Adrenal gland (tissue), 19 donors: Measurements from ENCODE around the gene RDH14. TPM values are rescaled to one million over a fixed set of nuclear protein-coding genes. Genes with fewer than 3 reads are reported as not detected.

Experiments used
- DNase-seq, 7 donors: peaks; one replicate each; pipeline ENCODE4 v3.0.0-alpha.2; 2019 to 2020
- H3K27ac ChIP-seq, 5 donors: fragments of 200-600 bp; sonication (generic) in 4 of 5; 1 replicate in 3 of 5; 2 replicates in 2 of 5; pipeline versions ENCODE4 v1.5.1 to v1.8.0; 2016 to 2020; ENCODE audit warnings: mild to moderate bottlenecking in 1 of 5
- H3K27me3 ChIP-seq: fragments of 200-600 bp; 2 replicates; pipeline ENCODE4 v1.8.0; 2021
- H3K36me3 ChIP-seq, 2 donors: fragments of 200-600 bp; replicated peaks in 1 of 2; 1 replicate in 1 of 2; 2 replicates in 1 of 2; pipeline versions ENCODE4 v1.5.1 to v1.8.0; 2018 to 2022
- H3K4me1 ChIP-seq, 2 donors: fragments of 200-600 bp; replicated peaks in 1 of 2; 1 replicate in 1 of 2; 2 replicates in 1 of 2; pipeline versions ENCODE4 v1.5.1 to v1.8.0; 2018 to 2021
- H3K4me3 ChIP-seq, 4 donors: fragments of 200-600 bp; sonication (generic) in 3 of 4; one replicate each; pipeline ENCODE4 v1.5.1; 2016 to 2018
- H3K9me3 ChIP-seq, 3 donors: fragments of 200-600 bp; sonication (generic) in 1 of 3; replicated peaks in 1 of 3; 1 replicate in 2 of 3; 2 replicates in 1 of 3; pipeline versions ENCODE4 v1.5.1 to v1.8.0; 2016 to 2021
- POLR2A ChIP-seq, 2 donors: fragments of 450-650 bp; IDR thresholded peaks; one replicate each; pipeline ENCODE4 v1.6.1; 2017; ENCODE audit warnings: antibody characterized with exemption in 2 of 2, mild to moderate bottlenecking in 2 of 2, moderate library complexity in 1 of 2
- WGBS, 4 donors: extraction: QIAGEN DNeasy Blood & Tissue Kit in 2 of 4; methylation state at CpG; one replicate each; pipeline versions ENCODE4 v1.1.5 to v1.1.7; 2013 to 2017; 5-methylcytosine and 5-hydroxymethylcytosine counted together
- intact Hi-C, 2 donors: fragments of 100-400 bp; cut with DNase I; formaldehyde crosslinking; loops; one replicate each; pipeline versions ENCODE4 v1.14.1 to v1.15.0; 2022 to 2023
- long read RNA-seq, 10 donors: library from polyadenylated mRNA in 3 of 10; unstranded in 2 of 10; stranded (forward) in 1 of 10; transcript quantifications; one replicate each; pipeline ENCODE4 v2.0.0 and lab custom pipeline, GENCODE V29; 2021 to 2026
- polyA plus RNA-seq, 3 donors: library from polyadenylated mRNA; stranded (reverse); fragments of 200-250 nt in 2 of 3; fragments of 350-450 nt in 1 of 3; fragmentation: Illumina TruSeq in 1 of 3; extraction: RNeasy Lipid Tissue Mini Kit (QIAGEN cat#74804) in 1 of 3; gene quantifications; one replicate each; pipeline ENCODE4 v1.2.3, GENCODE V29; 2013 to 2014
- total RNA-seq, 9 donors: library from RNA; depleted of rRNA in 4 of 9; stranded (reverse); fragments of >200 nt in 4 of 9; fragments of 120-200 nt in 1 of 9; fragmentation: NEBNext Ultra II Directional in 1 of 9; extraction: Animal tissue kit (Norgen Biotek cat#: 25700) in 1 of 9; gene quantifications; one replicate each; pipeline versions ENCODE4 v1.1.0 to v1.2.4, GENCODE V29; 2013 to 2023
- TF ChIP-seq, protein P1 (sequence below), 6 experiments: fragments of 450-650 bp in 4 of 6; fragments of 200-600 bp in 2 of 6; sonication (generic) in 1 of 6; IDR thresholded peaks; 1 replicate in 5 of 6; 2 replicates in 1 of 6; pipeline versions ENCODE4 v1.5.1 to v1.8.0; 2016 to 2021; ENCODE audit warnings: antibody characterized with exemption in 6 of 6, mild to moderate bottlenecking in 2 of 6, moderate library complexity in 1 of 6
- donor health status: healthy with polysubstance abuse.
- donor health status: Bipolar disorder and iron deficiency.
- donor health status: DM: yes; HTN: yes; CAD: no.
- donor health status: DM: no; HTN: no; CAD: no.
- donor health status: DM: no; HTN: no; CAD: no.
- donor health status: DM: yes; HTN: yes; CAD: no.

RDH14 gene, protein sequence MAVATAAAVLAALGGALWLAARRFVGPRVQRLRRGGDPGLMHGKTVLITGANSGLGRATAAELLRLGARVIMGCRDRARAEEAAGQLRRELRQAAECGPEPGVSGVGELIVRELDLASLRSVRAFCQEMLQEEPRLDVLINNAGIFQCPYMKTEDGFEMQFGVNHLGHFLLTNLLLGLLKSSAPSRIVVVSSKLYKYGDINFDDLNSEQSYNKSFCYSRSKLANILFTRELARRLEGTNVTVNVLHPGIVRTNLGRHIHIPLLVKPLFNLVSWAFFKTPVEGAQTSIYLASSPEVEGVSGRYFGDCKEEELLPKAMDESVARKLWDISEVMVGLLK
- 10 to 100 TPM; 25.2 to 48.6 (median 30.3) TPM for total RNA-seq
- 10 to 100 TPM in 2 of 3 donors, 1 to 10 TPM in 1; 9.7 to 44.8 (median 20.0) TPM for polyA plus RNA-seq
- long read RNA-seq, donor 1, transcript RDH14-201 (2 exons, 1,587 nt): major isoform, 13 of 13 reads
- long read RNA-seq, donor 1, partial matches to known transcripts: 0 of 13 reads
- long read RNA-seq, donor 1, other reads (novel, unspliced or antisense): 0 of 13 reads
- long read RNA-seq, donor 2, transcript RDH14-201 (2 exons, 1,587 nt): major isoform, 10 of 10 reads
- long read RNA-seq, donor 2, partial matches to known transcripts: 0 of 10 reads
- long read RNA-seq, donor 2, other reads (novel, unspliced or antisense): 0 of 10 reads
- long read RNA-seq, donor 3, transcript RDH14-201 (2 exons, 1,587 nt): major isoform, 6 of 6 reads
- long read RNA-seq, donor 3, partial matches to known transcripts: 0 of 6 reads
- long read RNA-seq, donor 3, other reads (novel, unspliced or antisense): 0 of 6 reads
- long read RNA-seq, donor 4, transcript RDH14-201 (2 exons, 1,587 nt): major isoform, 22 of 25 reads
- long read RNA-seq, donor 4, partial matches to known transcripts: 0 of 25 reads
- long read RNA-seq, donor 4, other reads (novel, unspliced or antisense): 1 of 25 reads
- long read RNA-seq, donor 5, transcript RDH14-201 (2 exons, 1,587 nt): major isoform, 65 of 71 reads
- long read RNA-seq, donor 5, partial matches to known transcripts: 1 of 71 reads
- long read RNA-seq, donor 5, other reads (novel, unspliced or antisense): 3 of 71 reads
- long read RNA-seq, donor 6, partial matches to known transcripts: 2 of 3 reads
- long read RNA-seq, donor 6, other reads (novel, unspliced or antisense): 0 of 3 reads
- long read RNA-seq, donor 7, transcript RDH14-201 (2 exons, 1,587 nt): major isoform, 6 of 6 reads
- long read RNA-seq, donor 7, partial matches to known transcripts: 0 of 6 reads
- long read RNA-seq, donor 7, other reads (novel, unspliced or antisense): 0 of 6 reads
- long read RNA-seq, donor 8, transcript RDH14-201 (2 exons, 1,587 nt): major isoform, 14 of 14 reads
- long read RNA-seq, donor 8, partial matches to known transcripts: 0 of 14 reads
- long read RNA-seq, donor 8, other reads (novel, unspliced or antisense): 0 of 14 reads
- long read RNA-seq, donor 9, transcript RDH14-201 (2 exons, 1,587 nt): major isoform, 9 of 9 reads
- long read RNA-seq, donor 9, partial matches to known transcripts: 0 of 9 reads
- long read RNA-seq, donor 9, other reads (novel, unspliced or antisense): 0 of 9 reads
- long read RNA-seq, donor 10, transcript RDH14-201 (2 exons, 1,587 nt): major isoform, 10 of 10 reads
- long read RNA-seq, donor 10, partial matches to known transcripts: 0 of 10 reads
- long read RNA-seq, donor 10, other reads (novel, unspliced or antisense): 0 of 10 reads

DNA sequence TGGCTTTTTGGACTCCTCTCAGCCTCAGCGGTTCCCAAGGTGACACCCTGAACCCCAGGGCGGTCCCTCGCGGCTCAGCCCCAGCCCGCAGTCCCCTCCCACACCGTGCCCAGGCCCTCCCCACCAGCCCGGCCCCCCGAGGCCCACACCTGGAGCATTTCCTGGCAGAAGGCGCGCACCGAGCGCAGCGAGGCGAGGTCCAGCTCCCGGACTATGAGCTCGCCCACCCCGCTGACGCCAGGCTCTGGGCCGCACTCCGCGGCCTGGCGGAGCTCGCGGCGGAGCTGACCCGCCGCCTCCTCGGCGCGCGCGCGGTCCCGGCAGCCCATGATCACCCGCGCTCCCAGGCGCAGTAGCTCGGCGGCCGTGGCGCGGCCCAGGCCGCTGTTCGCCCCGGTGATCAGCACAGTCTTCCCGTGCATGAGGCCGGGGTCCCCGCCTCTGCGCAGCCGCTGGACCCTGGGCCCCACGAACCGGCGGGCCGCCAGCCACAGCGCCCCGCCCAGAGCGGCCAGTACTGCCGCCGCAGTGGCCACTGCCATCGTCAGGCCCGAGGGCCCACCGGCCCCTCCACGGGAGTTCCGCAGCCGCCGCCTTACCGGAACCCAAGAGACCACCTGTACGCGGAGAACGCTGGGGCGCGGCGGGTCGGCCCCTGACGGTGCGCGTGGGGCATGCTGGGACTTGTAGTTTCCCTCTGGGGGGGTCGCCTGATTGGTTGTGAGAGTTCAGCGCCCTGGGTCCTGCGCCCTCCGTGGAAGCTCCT, at the start of gene RDH14:
Gene RDH14, minus strand, starts transcription at position 623 of the 766 bp plus-strand sequence. Its CDS starts 81 bp downstream, at position 542.
- Histone ChIP-seq H3K4me3 (peak within 1 kb of the TSS; percentile 78 to 98 (median 94)), H3K36me3 (peaks cover 0 to 5% of the 10 kb centered on the region in 2 donors), H3K27me3 (no peaks in the 10 kb centered on the region), H3K27ac (peak within 1 kb of the TSS; percentile 91 to 100 (median 98)), H3K4me1 (peaks cover 6 to 21% of the 10 kb centered on the region in 2 donors), H3K9me3 (no peaks in the 10 kb centered on the region)
- intact Hi-C loops: no loop called here
- WGBS, 4 donors: 0 to 1% (median 0%) methylated on average over 6 to 81 of the region's 81 CpGs
- TF ChIP-seq, protein P1, sequence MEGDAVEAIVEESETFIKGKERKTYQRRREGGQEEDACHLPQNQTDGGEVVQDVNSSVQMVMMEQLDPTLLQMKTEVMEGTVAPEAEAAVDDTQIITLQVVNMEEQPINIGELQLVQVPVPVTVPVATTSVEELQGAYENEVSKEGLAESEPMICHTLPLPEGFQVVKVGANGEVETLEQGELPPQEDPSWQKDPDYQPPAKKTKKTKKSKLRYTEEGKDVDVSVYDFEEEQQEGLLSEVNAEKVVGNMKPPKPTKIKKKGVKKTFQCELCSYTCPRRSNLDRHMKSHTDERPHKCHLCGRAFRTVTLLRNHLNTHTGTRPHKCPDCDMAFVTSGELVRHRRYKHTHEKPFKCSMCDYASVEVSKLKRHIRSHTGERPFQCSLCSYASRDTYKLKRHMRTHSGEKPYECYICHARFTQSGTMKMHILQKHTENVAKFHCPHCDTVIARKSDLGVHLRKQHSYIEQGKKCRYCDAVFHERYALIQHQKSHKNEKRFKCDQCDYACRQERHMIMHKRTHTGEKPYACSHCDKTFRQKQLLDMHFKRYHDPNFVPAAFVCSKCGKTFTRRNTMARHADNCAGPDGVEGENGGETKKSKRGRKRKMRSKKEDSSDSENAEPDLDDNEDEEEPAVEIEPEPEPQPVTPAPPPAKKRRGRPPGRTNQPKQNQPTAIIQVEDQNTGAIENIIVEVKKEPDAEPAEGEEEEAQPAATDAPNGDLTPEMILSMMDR (IDR thresholded peaks at IDR 0.05): no peak
- TF ChIP-seq POLR2A (IDR thresholded peaks at IDR 0.05): peak; percentile 70 to 74
- peak; percentile 94 to 98 (median 95) for DNase-seq

DNA sequence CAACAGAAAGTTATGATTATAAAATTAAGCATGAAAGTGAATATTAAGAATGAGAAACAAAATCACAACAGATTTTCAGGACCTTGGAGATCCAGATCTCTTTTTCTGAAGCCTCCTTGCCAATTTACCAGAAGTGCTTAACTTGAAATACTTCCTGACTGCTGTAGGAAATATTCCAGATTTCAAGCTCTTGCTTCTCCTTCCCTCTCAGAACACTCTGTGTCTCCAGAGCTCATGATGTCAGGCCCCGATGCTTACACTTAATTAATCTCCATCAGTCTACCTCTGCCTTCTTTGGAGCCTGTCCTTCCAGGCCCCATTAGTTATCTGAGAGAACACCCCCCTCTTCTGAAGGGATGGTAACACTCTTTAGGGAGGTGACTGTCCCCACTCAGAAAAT, 49.6 kb upstream of the RDH14 start:
- DNase-seq: no peak
- H3K9me3 ChIP-seq: no peaks in the 10 kb centered on the region
- TF ChIP-seq, protein P1 (IDR thresholded peaks at IDR 0.05): no peak
- TF ChIP-seq POLR2A (IDR thresholded peaks at IDR 0.05): no peak
- intact Hi-C loops: no loop called here
- H3K27ac ChIP-seq: no peak overlapping the region
- peaks cover 0 to under 1% of the 10 kb centered on the region in 2 donors for H3K4me1 ChIP-seq
- WGBS, 4 donors: 32 to 83% (median 64%) methylated on average over 1 of the region's 1 CpG
- no peak overlapping the region for H3K4me3 ChIP-seq
- no peaks in the 10 kb centered on the region for H3K27me3 ChIP-seq
- H3K36me3 ChIP-seq: no peaks in the 10 kb centered on the region

DNA sequence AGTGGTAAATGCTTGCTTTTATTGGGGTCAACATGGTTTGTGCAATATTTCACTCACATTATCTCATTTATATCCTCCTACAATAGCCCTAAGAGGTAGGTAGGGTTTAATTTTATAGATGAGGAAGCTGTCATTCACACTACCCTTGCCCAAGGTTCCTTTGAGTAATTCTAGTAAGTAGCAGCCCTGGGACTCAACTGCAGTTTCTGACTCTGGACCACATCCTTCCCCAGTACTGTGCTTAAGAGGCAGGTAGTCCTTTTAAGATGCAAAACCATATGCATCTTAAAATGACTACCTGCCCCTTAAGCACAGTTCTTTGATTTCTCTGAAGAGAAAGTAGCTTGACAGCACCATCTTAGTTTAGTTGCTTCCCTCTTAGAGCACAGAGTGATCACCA, 44.7 kb upstream of the RDH14 start:
- Histone ChIP-seq H3K4me3 (no peak overlapping the region), H3K27ac (no peak overlapping the region), H3K4me1 (peaks cover 0 to 14% of the 10 kb centered on the region in 2 donors), H3K27me3 (no peaks in the 10 kb centered on the region), H3K36me3 (no peaks in the 10 kb centered on the region), H3K9me3 (no peaks in the 10 kb centered on the region)
- TF ChIP-seq POLR2A (IDR thresholded peaks at IDR 0.05): no peak
- TF ChIP-seq, protein P1 (IDR thresholded peaks at IDR 0.05): no peak
- DNase-seq: no peak
- intact Hi-C loops: no loop called here
